Dendritic cell treated with granulocyte-macrophage colony-stimulating factor and Interleukin-4, amounts not matched to agents 40 ng/mL and 50 ng/mL, for 4 days (primary cell): ENCODE measurements around the gene IQGAP2.

Experiments used
- H3K27ac Mint-ChIP-seq: one replicate; pipeline ENCODE4 v1.8.0; 2022; ENCODE audit warnings: mild to moderate bottlenecking, mixed read lengths
- H3K27me3 Mint-ChIP-seq: one replicate; pipeline ENCODE4 v1.8.0; 2022; ENCODE audit warnings: mild to moderate bottlenecking, mixed read lengths
- H3K36me3 Mint-ChIP-seq: one replicate; pipeline ENCODE4 v1.8.0; 2022; ENCODE audit warnings: low read depth, mixed read lengths
- H3K4me1 Mint-ChIP-seq: one replicate; pipeline ENCODE4 v1.8.0; 2022; ENCODE audit warnings: low read depth, mixed read lengths
- H3K4me3 Mint-ChIP-seq: one replicate; pipeline ENCODE4 v1.8.0; 2022; ENCODE audit warnings: mild to moderate bottlenecking, moderate library complexity, mixed read lengths
- H3K9me3 Mint-ChIP-seq: one replicate; pipeline ENCODE4 v1.8.0; 2022; ENCODE audit warnings: mixed read lengths
- intact Hi-C: fragments of 100-400 bp; cut with micrococcal nuclease; formaldehyde crosslinking; loops from one replicate; pipeline ENCODE4 v1.15.0; 2022

IQGAP2 gene

DNA sequence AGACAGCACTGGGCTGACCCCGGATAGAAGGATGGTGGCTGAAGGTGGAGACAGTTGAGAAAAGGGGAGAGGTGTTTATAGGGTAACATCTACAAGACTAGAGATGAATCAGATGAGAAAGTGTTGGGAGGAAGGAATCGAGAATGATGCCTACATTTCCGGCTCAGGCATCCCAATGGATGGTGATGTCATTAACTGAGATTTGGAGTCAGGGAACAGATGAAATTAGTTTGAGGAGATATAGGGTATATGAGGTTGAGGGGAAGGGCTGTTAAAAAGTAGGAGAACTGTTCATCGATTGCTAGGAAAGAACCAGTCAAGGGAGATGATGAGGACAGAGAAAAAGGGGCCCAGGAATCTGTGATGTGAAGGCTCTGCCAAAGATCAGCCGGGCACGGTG, 24.7 kb upstream of the IQGAP2 start:
- Mint-ChIP-seq H3K4me1 (peaks cover 12% of the 10 kb centered on the region), H3K4me3 (no peak overlapping the region), H3K27ac (no peak overlapping the region), H3K36me3 (no peaks in the 10 kb centered on the region), H3K27me3 (peaks cover 2% of the 10 kb centered on the region), H3K9me3 (no peaks in the 10 kb centered on the region)
- intact Hi-C loops, result no loop called here

DNA sequence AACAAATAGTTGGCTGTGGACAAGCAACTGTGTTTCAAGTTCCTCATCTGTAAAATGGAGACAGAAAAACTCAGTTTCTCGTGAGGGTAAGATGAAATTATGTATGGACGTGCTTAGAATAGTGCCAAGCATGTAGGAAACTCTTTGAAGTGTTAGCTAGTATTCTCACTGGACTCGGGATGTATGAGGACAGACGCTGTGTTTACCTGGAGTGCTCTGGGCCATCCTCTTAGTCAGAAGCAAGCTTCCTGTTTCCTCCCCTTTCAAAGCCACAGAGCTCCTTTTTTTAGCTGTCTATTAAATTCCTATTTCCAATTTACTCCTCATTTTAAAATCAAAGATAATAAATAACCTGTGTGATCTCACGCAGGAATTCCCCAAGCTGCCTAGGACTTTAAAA, 23.8 kb upstream of the IQGAP2 start:
- intact Hi-C loops, result no loop called here

DNA sequence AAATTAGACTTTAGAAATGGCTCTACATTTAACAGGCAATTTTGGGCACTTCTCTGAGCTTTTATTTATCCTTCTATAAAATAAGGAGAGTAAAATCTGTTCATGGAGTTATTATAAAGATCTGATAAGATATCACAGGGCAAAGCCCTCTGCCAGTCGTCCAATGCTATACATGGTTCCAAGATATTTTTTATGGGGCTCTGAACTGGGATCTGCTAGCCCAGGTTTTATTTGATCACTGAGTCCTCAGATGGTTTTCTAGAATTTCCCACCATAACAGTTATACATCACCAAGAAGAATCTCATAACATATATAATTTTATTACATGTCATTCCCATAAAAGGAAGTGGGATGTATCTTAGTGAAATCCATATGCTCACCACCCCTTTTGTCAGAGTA, 23.2 kb upstream of the IQGAP2 start:
- peaks cover 12% of the 10 kb centered on the region for H3K4me1 Mint-ChIP-seq
- H3K27ac Mint-ChIP-seq, result no peak overlapping the region
- intact Hi-C loops, result no loop called here

More for the DNA sequence above, 23.8 kb upstream of the IQGAP2 start:
- Mint-ChIP-seq H3K36me3 (no peaks in the 10 kb centered on the region), H3K9me3 (no peaks in the 10 kb centered on the region), H3K27me3 (peaks cover 2% of the 10 kb centered on the region), H3K4me3 (no peak overlapping the region), H3K4me1 (peaks cover 12% of the 10 kb centered on the region), H3K27ac (no peak overlapping the region)

DNA sequence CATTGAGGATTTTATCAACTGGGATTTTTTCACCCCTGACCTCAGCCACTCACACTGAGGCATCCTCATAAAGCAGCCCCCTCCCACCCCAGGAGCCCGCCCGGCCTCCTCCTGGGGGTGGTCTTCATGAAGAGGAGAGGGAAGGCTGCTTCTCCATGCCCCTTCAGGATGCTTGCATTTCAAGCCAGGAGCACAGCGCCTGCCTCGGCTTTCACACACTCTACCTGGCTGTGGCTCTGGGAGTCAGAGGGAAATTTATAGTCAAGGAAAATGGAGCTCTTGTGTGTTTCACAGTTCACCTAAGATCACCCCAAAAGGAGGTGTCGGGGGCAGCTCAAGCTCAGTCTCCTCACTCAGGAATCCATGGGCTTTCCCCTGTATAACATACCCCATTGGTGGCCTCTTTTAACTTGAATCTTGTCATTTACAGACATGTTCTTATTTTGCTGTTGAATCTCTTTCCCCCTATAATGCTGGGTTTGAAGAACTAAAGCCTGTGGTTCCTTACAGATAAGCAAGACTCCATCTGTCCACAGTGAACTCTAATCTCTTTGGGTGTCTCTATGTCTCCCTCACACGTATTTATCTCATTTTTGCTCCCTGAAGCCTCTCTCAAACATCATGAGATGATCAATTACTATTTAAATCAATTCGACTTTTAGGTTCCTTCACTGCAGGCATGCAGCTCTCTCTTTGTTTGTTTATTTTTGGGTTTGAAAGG, 22.6 kb upstream of the IQGAP2 start:
- no peaks in the 10 kb centered on the region for H3K9me3 Mint-ChIP-seq
- peaks cover 12% of the 10 kb centered on the region for H3K4me1 Mint-ChIP-seq
- H3K4me3 Mint-ChIP-seq, result no peak overlapping the region
- peaks cover 2% of the 10 kb centered on the region for H3K27me3 Mint-ChIP-seq
- H3K36me3 Mint-ChIP-seq, result no peaks in the 10 kb centered on the region
- H3K27ac Mint-ChIP-seq, result no peak overlapping the region
- intact Hi-C loops, result no loop called here

More for the DNA sequence above, 23.2 kb upstream of the IQGAP2 start:
- Mint-ChIP-seq H3K27me3 (peaks cover 2% of the 10 kb centered on the region), H3K4me3 (no peak overlapping the region), H3K36me3 (no peaks in the 10 kb centered on the region), H3K9me3 (no peaks in the 10 kb centered on the region)

DNA sequence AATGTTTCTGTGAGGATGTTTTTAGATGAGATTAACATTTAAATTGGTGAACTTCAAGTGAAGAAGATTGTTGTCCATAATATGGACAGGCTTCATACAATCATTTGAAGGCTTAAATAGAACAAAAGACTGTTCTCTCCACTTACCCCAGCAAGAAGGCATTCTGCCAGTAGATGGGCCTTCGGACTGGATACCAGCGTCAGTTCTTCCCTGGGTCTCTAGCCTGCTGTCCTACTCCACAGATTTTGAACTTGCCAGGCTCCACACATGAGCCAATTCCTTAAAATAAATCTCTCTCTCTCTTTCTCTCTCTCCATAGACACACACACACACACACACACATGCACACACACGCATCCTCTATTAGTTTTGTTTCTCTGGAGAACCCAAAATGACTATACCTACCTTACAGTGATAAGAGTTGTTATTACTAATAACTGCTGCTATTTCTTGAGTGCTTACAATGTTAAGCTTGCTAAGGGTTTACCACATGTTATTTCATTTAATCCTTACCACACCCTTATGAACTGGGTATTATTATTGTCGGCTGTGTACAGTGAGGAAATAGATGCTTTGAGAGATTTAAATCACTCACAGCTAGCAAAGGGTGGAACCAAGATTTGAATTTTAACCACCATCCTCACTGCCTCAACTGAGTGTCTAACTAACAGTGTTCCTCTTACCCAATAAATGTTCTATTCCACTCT, 19.8 kb upstream of the IQGAP2 start:
- peaks cover 2% of the 10 kb centered on the region for H3K27me3 Mint-ChIP-seq
- intact Hi-C loops, result no loop called here
- peaks cover 12% of the 10 kb centered on the region for H3K4me1 Mint-ChIP-seq
- H3K4me3 Mint-ChIP-seq, result no peak overlapping the region
- no peaks in the 10 kb centered on the region for H3K9me3 Mint-ChIP-seq
- no peaks in the 10 kb centered on the region for H3K36me3 Mint-ChIP-seq
- no peak overlapping the region for H3K27ac Mint-ChIP-seq

DNA sequence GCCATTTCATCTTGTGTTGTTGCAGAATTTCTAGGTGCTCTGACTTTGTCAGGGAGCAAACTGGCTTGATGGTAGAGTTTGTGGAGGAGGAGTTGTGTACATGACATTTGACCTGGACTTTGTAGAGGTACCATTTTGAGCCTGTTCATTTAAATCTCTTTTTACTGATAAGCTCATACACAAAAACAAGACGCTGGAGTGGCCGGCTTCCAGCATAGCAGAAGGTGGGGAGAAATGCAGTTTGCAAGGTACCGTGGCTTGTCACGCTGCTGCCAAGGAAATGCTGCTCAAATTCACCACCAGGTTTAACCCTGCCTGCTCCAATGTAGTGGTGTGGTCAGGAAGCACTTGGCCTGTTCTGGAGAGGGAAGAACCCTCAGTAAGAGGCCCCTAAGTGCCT, 18.9 kb upstream of the IQGAP2 start:
- Mint-ChIP-seq H3K36me3 (no peaks in the 10 kb centered on the region), H3K4me3 (no peak overlapping the region), H3K9me3 (no peaks in the 10 kb centered on the region), H3K27ac (no peak overlapping the region), H3K27me3 (peaks cover 2% of the 10 kb centered on the region), H3K4me1 (peaks cover 4% of the 10 kb centered on the region)
- intact Hi-C loops, result no loop called here

DNA sequence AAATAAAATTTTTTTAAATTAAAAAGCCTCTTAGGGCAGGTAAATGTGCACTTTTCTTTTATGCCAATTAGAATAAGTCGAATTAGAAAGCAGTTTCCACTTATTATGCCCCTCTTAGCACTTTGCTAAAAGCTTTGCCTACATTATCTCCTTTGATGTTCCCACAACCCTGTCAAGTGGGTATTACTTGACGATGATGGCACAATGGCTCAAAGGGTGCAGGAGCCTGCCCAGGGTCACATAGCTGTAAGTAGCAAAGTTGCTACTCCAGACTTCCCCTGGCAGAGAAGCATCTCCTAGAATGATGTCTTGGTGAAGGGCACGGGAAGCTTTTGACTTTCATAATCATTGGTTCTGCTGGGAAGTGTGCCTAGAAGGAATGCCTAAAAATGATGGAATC, 18.4 kb upstream of the IQGAP2 start:
- peaks cover 1% of the 10 kb centered on the region for H3K4me1 Mint-ChIP-seq

DNA sequence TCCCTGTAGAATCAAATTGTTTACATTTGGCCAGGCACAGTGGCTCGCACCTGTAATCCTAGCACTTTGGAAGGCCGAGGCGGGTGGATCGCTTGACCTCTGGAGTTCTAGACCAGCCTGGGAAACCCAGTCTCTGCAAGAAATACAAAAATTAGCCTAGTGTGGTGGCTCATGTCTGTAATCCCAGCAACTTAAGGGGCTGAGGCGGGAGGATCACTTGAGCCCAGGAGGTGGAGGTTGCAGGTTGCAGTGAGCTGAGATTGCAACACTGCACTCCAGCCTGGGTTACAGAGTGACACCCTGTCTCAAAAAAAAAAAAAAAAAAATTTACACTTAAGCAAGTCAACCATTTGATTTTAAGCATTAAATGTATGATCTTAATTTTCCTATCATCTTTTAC, 17.5 kb upstream of the IQGAP2 start:
- Mint-ChIP-seq H3K4me1 (peaks cover 10% of the 10 kb centered on the region), H3K27ac (no peak overlapping the region), H3K9me3 (no peaks in the 10 kb centered on the region), H3K36me3 (no peaks in the 10 kb centered on the region), H3K27me3 (peaks cover 2% of the 10 kb centered on the region), H3K4me3 (no peak overlapping the region)
- intact Hi-C loops, result no loop called here

More for the DNA sequence above, 18.4 kb upstream of the IQGAP2 start:
- Mint-ChIP-seq H3K36me3 (no peaks in the 10 kb centered on the region), H3K27me3 (peaks cover 2% of the 10 kb centered on the region), H3K9me3 (no peaks in the 10 kb centered on the region), H3K4me3 (no peak overlapping the region), H3K27ac (no peak overlapping the region)
- intact Hi-C loops, result no loop called here

DNA sequence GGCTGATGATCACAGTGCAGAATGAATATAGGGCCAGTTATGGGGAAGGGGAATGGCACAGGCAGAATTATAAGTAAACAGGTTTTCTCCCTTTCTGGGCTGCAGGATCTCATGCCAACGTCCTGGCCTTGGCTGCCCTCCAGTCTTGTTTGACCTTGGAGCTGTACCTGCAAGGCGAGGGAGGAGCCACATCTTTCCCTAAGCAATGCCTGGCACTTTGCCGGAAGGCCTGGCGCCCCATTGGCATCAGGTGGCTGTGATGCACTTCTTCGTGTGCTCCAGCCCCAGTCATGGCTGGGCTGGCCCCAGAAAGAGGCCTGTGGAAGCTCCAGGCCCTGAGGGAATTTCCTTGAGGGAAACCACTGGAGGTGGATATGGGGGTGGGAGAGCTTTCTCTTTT, 16.7 kb upstream of the IQGAP2 start:
- peaks cover 17% of the 10 kb centered on the region for H3K4me1 Mint-ChIP-seq
- peaks cover 2% of the 10 kb centered on the region for H3K27me3 Mint-ChIP-seq
- H3K36me3 Mint-ChIP-seq, result no peaks in the 10 kb centered on the region
- no peak overlapping the region for H3K4me3 Mint-ChIP-seq
- no peak overlapping the region for H3K27ac Mint-ChIP-seq
- intact Hi-C loops, result no loop called here
- no peaks in the 10 kb centered on the region for H3K9me3 Mint-ChIP-seq

DNA sequence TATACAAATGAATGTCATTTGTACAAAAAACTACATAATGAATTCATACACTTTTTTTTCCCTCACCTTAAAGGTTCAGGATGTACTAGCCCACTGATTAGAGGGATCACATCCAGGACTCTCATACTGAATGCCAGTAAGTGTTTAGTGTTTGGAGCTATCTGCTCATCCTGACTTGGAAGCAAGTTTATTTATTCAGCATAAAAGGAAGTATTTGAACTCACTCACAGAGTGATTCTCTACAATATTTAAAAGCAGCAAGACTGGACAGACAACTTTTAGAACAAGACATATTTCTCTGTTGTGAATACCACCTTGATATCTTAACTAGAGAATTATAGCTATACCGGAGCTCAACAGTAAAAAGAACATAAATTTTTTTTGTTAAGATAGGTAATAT, 14.8 kb upstream of the IQGAP2 start:
- Mint-ChIP-seq H3K9me3 (no peaks in the 10 kb centered on the region), H3K27ac (no peak overlapping the region), H3K36me3 (no peaks in the 10 kb centered on the region), H3K27me3 (peaks cover 1% of the 10 kb centered on the region), H3K4me3 (no peak overlapping the region), H3K4me1 (peaks cover 17% of the 10 kb centered on the region)
- intact Hi-C loops, result no loop called here

DNA sequence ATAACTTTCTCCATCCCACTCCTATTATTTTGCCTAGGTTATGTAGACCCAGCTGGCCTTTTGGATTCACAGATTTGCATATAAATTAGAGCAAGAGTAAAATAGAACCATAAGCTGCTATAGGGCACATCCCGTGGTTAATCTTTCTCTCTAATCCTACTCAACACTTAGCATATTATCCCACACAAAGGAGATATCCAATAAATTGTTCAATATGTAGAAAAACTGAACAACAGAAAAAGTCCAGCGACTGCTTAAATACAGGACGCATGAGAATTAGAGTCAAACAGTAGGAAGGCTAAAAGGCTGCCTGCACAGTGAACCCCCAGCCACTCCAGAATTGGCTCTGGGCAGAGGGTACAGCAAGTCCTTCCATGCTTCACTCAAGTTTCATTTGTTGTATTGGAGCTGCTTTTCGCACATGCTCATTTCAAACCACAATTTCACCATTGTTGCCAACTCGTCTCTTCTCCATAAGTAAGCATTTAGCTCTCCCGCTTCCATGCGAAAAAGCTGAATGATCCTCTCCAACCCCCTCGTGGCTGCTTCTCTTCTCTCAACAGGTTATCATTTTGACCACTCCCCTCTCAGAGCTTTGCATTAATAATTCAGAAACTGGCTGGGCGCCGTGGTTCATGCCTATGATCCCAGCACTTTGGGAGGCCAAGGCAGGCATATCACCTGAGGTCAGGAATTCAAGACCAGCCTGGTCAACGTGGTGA, 14.1 kb upstream of the IQGAP2 start:
- H3K4me1 Mint-ChIP-seq, result peaks cover 17% of the 10 kb centered on the region
- peak overlapping the region; percentile 50 for H3K27ac Mint-ChIP-seq
- no peaks in the 10 kb centered on the region for H3K9me3 Mint-ChIP-seq
- no peaks in the 10 kb centered on the region for H3K27me3 Mint-ChIP-seq
- no peak overlapping the region for H3K4me3 Mint-ChIP-seq
- H3K36me3 Mint-ChIP-seq, result no peaks in the 10 kb centered on the region
- intact Hi-C loops, result no loop called here

DNA sequence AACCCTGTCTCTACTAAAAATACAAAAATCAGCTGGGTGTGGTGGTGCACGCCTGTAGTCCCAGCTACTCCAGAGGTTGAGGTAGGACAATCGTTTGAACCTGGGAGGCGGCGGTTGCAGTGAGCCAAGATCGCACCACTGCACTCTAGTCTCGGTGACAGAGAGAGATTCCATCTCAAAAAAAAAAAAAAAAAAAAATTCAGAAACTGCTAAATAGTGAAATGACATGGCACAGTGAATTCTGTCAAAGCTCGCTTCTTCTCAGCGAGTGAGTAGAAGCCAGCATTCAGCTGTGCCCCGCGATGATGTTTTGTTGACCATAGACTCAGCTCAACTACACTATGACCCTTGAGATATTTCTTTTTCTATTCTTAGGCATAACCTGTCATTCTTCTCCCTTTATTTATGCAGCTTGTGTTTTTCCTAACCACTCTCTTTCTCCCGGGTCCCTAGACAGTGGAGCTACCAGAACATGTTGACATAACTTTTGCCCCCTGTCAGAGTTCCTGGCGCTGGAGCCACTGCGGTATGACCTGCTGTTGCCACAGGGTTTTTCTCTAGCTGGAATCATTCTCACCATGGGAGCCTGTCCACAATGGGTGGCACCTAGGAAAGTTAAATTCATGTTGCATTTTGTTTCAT, 13.5 kb upstream of the IQGAP2 start:
- no peaks in the 10 kb centered on the region for H3K9me3 Mint-ChIP-seq

DNA sequence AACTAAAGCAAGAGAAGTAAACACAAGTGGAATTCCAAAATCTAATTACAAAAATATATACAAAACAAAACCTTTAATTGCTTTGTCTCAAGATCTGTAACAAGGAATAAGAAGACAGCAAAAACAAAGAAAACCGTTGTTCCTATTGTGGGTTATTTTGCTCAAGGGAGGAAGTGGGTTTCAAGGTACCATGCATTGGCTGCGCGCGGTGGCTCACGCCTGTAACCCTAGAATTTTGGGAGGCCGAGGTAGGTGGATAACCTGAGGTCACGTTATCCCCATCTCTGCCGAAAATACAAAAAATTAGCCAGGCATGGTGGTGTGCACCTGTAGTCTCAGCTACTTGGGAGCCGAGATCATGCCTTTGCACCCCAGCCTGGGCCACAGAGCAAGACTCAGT, 12.1 kb upstream of the IQGAP2 start:
- intact Hi-C loops, result loop anchor here (5.0 kb wide), 1 partner anchor 39 kb away; no protein-coding TSS in a partner anchor
- no peaks in the 10 kb centered on the region for H3K27me3 Mint-ChIP-seq
- no peaks in the 10 kb centered on the region for H3K9me3 Mint-ChIP-seq
- H3K4me1 Mint-ChIP-seq, result peaks cover 17% of the 10 kb centered on the region
- H3K4me3 Mint-ChIP-seq, result no peak overlapping the region
- no peak overlapping the region for H3K27ac Mint-ChIP-seq
- H3K36me3 Mint-ChIP-seq, result no peaks in the 10 kb centered on the region

More for the DNA sequence above, 13.5 kb upstream of the IQGAP2 start:
- Mint-ChIP-seq H3K27ac (peak overlapping the region; percentile 50), H3K4me1 (peaks cover 17% of the 10 kb centered on the region), H3K27me3 (no peaks in the 10 kb centered on the region), H3K36me3 (no peaks in the 10 kb centered on the region), H3K4me3 (no peak overlapping the region)
- intact Hi-C loops, result loop anchor here (5.0 kb wide), 1 partner anchor 37 kb away; no protein-coding TSS in a partner anchor
